KMS-11 (cell line): ENCODE measurements around the gene OCA2.

Experiments used
- H2AFZ ChIP-seq: fragments of 200-600 bp; sonication (generic); 2 replicates; pipeline ENCODE4 v1.6.1; 2016; ENCODE audit warnings: antibody characterized with exemption, mixed run types, low read depth
- H3K27ac ChIP-seq: fragments of 200-600 bp; sonication (generic); 2 replicates; pipeline ENCODE4 v1.6.1; 2016; ENCODE audit warnings: mild to moderate bottlenecking, mixed run types
- H3K27me3 ChIP-seq: fragments of 200-600 bp; sonication (generic); 2 replicates; pipeline ENCODE4 v1.6.1; 2017; ENCODE audit warnings: mild to moderate bottlenecking, low read depth, mixed run types, moderate library complexity; ENCODE audit not compliant: insufficient read depth
- H3K36me3 ChIP-seq: fragments of 200-600 bp; sonication (generic); 2 replicates; pipeline ENCODE4 v1.6.1; 2017; ENCODE audit warnings: mild to moderate bottlenecking, mixed run types; ENCODE audit not compliant: insufficient read depth
- H3K4me1 ChIP-seq: fragments of 200-600 bp; sonication (generic); 2 replicates; pipeline ENCODE4 v1.6.1; 2016; ENCODE audit warnings: mild to moderate bottlenecking, low read depth, mixed run types; ENCODE audit not compliant: poor library complexity, severe bottlenecking
- H3K4me2 ChIP-seq: fragments of 200-600 bp; sonication (generic); 2 replicates; pipeline ENCODE4 v1.7.0; 2016; ENCODE audit warnings: mild to moderate bottlenecking, mixed run types
- H3K4me3 ChIP-seq: fragments of 200-600 bp; sonication (generic); IDR thresholded peaks from 2 replicates; pipeline ENCODE4 v1.6.1; 2017; ENCODE audit warnings: low read depth, low read length, mixed read lengths; ENCODE audit not compliant: insufficient read depth
- H3K79me2 ChIP-seq: fragments of 200-600 bp; sonication (generic); 2 replicates; pipeline ENCODE4 v1.6.1; 2016; ENCODE audit warnings: low read depth, mixed run types; ENCODE audit not compliant: insufficient read depth
- H3K9ac ChIP-seq: fragments of 200-600 bp; sonication (generic); 2 replicates; pipeline ENCODE4 v1.6.1; 2016; ENCODE audit warnings: mild to moderate bottlenecking, mixed run types
- H4K20me1 ChIP-seq: fragments of 200-600 bp; sonication (generic); 2 replicates; pipeline ENCODE4 v1.6.1; 2016; ENCODE audit warnings: mild to moderate bottlenecking, mixed run types; ENCODE audit not compliant: insufficient read depth
- CTCF ChIP-seq: fragments of 200-600 bp; sonication (generic); conservative IDR thresholded peaks from 2 replicates; pipeline ENCODE4 v1.6.1; 2017; ENCODE audit warnings: low read depth, mild to moderate bottlenecking, antibody characterized with exemption, low read length, moderate library complexity, mixed read lengths

OCA2 gene

DNA sequence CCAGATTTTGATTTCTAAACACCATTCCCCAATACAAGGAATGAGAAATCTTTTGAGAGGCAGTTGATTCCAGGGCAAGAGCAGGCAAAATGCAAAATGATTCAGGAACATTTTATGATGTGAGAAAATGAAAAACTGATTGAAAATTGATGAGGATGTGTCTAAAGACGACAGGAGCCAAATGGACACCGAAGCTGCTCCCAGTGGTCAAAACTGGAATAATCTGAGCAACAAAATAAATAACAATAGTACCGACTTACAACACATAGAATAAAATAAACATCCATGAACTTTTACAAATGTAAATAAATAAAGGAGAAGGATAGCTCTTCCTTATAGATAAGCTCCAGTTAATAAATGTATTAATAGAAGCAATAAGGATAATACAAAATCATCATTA, 186.8 kb downstream of the OCA2 start:
- no peak for TF ChIP-seq CTCF
- H3K4me2 ChIP-seq = no peak overlapping the region
- no peaks in the 10 kb centered on the region for H3K79me2 ChIP-seq
- no peak overlapping the region for H3K9ac ChIP-seq
- no peak overlapping the region for H3K27ac ChIP-seq
- H2AFZ ChIP-seq = no peak overlapping the region
- H4K20me1 ChIP-seq = no peaks in the 10 kb centered on the region
- H3K4me1 ChIP-seq = no peaks in the 10 kb centered on the region
- H3K27me3 ChIP-seq = no peaks in the 10 kb centered on the region
- no peak overlapping the region for H3K4me3 ChIP-seq
- H3K36me3 ChIP-seq = no peaks in the 10 kb centered on the region

- no peaks in the 10 kb centered on the region for H3K79me2 ChIP-seq
- no peaks in the 10 kb centered on the region for H3K27me3 ChIP-seq
- no peaks in the 10 kb centered on the region for H3K4me1 ChIP-seq
- H3K4me2 ChIP-seq = no peak overlapping the region
- no peak overlapping the region for H3K9ac ChIP-seq
- H2AFZ ChIP-seq = no peak overlapping the region
- no peak overlapping the region for H3K4me3 ChIP-seq
- H3K36me3 ChIP-seq = no peaks in the 10 kb centered on the region
- no peaks in the 10 kb centered on the region for H4K20me1 ChIP-seq
- no peak for TF ChIP-seq CTCF
- H3K27ac ChIP-seq = no peak overlapping the region
These were observed 192.3 kb downstream of the OCA2 start for GRCh38 chr15:27906802-27907201.

- no peak for TF ChIP-seq CTCF
- H3K9ac ChIP-seq = no peak overlapping the region
- H3K79me2 ChIP-seq = no peaks in the 10 kb centered on the region
- H3K27ac ChIP-seq = no peak overlapping the region
- H3K36me3 ChIP-seq = no peaks in the 10 kb centered on the region
- H3K27me3 ChIP-seq = no peaks in the 10 kb centered on the region
- H2AFZ ChIP-seq = no peak overlapping the region
- H3K4me1 ChIP-seq = no peaks in the 10 kb centered on the region
- no peak overlapping the region for H3K4me3 ChIP-seq
- no peak overlapping the region for H3K4me2 ChIP-seq
- H4K20me1 ChIP-seq = no peaks in the 10 kb centered on the region
These were observed 195.7 kb downstream of the OCA2 start for GRCh38 chr15:27903405-27903804.

DNA sequence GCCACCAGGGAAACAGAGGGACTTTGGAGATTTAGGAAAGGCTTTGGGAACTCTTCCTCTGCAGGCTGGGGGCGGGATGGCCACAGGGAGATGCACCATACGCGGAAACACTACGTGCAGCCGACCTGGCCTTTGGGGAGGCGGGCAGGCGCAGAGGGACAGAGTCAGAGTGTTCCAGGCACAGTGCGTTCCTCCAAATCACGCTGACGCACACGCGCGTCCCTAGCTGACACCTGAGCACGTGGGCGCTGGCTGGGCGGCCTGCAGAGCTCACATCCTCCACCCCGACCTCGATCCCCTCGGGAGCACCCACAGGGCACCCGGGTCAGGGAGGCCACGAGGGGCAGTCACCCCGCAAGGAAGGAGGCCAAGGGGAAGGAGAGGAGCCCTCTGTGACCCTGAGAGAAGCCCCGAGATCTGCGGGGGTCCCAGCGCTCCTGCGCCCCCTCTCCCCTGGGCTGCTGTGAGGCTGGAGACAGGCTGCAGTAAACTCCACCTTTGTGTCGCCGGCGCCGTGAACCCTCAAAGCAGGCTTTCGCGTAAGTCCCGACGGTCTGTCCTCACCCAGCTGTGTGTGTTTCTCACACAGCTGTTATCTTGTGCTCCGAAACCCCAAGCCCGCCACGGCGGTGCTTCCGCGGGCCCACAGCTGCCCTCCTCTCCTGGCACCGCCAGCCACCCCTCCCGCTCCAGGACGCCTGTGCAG, 196.3 kb downstream of the OCA2 start:
- Histone ChIP-seq H3K9ac (no peak overlapping the region), H3K4me1 (no peaks in the 10 kb centered on the region), H3K79me2 (no peaks in the 10 kb centered on the region), H3K4me2 (no peak overlapping the region), H3K4me3 (no peak overlapping the region), H4K20me1 (no peaks in the 10 kb centered on the region), H3K27ac (no peak overlapping the region), H2AFZ (no peak overlapping the region), H3K27me3 (no peaks in the 10 kb centered on the region), H3K36me3 (no peaks in the 10 kb centered on the region)
- TF ChIP-seq CTCF = no peak
